ENCODE data around the gene KIAA0586.
"Not testable (repeated sequence)": the region's sequence is repeated elsewhere in the genome, so short reads cannot be mapped to it uniquely, and the experiment has no call there.

Gene KIAA0586

DNA sequence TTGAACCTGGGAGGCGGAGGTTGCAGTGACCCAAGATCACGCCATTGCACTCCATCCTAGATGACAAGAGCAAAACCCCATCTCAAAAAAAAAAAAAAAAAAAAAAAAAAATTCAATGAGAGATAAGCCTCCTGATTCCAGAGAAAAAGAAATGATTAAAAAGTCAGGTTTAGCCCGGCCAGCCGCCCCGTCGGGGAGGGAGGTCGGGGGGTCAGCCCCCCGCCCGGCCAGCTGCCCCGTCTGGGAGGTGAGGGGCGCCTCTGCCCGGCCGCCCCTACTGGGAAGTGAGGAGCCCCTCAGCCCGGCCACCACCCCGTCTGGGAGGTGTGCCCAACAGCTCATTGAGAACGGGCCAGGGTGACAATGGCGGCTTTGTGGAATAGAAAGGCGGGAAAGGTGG, 160.8 kb downstream of the KIAA0586 start:
- FAIRE-seq; DNase-seq (ENCODE audit: low spot score): not testable (repeated sequence)

DNA sequence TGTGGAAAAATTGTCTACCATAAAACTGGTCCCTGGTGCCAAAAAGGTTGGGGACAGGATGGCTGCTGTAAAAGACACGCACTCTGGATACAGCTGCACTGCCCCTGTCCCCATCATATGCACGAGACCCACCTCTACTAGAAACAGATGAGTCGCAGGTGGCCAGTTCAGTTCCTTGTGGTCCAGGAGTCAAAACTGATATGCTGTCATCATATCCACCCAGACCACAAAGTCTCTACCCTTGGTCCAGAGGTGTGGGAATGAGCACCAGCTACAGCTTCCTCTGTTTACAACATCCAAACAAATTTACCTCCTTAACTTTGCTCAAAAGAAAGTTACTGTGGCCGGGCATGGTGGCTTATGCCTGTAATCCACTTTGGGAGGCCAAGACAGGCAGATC, 166.5 kb downstream of the KIAA0586 start:
- no peak for FAIRE-seq

DNA sequence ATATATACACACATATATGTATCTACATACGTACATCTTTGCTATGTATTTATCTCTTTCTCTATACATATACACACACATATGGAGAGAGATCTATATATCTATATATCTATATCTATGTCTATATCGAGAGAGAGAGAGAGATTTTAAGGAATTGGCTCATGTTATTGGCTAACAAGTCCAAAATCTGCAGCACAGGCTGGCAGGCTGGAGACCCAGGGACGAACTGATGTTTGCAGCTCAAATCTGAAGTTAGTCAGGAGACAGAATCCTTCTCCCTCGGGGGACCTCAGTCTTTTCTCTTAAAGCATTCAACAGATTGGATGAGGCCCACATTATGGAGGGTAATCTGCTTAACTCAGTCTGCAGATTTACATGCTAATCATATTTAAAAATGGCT, 169.5 kb downstream of the KIAA0586 start:
- FAIRE-seq (no peak), DNase-seq (ENCODE audit: low spot score) (no peak)

More for the DNA sequence above, 166.5 kb downstream of the KIAA0586 start:
- no peak for DNase-seq (ENCODE audit: low spot score)

DNA sequence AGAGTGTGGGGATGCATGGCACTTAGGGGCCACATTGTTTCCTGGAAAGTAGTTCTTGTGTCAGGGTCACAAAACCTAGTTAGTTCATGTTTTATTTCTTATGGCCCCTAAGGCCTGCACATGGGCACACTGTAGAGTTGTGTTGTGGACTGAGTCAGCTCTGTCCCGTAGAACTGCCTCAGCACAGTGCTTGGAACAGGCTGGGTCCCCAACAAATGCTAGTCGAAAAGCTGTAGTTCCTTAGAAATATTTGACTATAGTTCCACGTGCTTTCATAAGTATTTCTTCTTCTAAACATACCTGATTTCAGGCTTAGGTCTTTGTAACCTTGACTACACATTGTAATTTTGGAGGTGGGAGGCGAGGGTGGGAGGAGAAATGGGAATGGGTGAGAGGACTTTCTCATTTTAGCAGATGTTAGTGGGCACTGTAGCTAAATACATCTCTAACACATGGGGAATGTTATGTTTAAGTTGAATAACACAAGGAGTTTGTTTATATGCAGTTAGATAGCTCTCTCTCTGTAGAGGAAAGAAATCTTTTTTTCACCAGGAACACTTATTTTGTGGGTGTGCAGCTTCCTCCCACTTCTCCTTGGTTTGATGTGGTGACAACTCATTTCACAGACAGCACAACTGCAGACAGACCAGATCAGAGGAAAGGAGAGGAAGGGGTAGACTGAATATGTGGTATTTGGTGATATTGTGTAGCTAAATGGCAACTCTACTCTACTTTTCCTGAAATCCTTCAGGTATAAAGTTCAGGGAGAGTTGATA, 170.7 kb downstream of the KIAA0586 start:
- DNase-seq (ENCODE audit: low spot score) (no peak), FAIRE-seq (peak; percentile 55)

DNA sequence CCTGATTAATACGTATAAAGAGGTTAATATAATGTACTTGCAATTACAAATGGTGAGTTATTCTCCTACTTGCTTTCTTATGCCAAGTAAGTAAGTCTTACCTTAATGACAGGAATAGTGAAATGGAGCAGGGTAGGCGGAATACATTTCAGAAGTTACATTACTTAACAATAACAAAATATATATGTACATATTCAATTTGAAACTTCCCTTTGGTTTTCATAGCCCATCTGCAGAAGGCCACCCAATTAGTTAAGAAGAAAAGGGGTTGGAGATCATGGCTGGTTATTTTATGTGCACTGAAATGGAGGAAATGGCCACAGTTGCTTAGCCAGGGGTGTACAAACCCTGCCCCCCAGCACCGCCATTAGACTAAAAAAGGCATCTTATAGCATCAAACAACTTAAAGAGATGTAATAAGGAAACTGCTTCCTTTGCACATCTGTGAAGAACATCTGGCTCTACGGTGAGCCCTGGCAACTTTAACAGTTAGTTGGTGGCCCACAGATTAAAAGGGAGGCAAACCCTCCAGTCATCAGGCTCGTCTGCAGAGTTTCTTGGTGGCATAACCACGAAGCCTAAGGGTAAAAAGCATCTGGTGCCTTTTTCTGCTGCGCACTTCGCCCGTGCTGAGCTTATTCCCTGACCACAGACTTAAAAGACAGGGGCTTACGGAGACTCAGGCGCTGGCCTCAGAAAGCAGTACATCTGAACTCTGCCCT, 171.4 kb downstream of the KIAA0586 start:
- no peak for DNase-seq (ENCODE audit: low spot score)
- peak; percentile 59 for FAIRE-seq

DNA sequence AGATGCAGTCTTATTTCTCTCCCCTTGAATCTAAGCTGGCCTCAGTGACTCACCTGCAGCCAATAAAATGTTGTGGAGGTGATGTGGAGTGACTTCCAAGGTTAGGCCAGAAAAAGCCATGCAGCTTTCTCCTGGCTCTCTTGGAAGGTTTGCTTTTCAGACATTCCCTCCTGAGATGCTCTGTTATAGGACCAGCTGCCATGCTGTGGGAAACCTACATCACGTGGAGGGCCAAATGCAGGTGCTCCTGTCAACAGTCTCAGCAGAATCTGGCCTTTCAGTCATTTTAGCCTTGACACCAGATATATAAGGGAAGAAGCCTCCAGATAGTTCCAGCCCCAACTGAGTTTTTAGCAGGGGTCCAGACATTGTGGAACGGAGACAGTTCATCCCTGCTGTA, 172.2 kb downstream of the KIAA0586 start:
- FAIRE-seq = no peak
- no peak for DNase-seq (ENCODE audit: low spot score)
